Keratinocyte (primary cell): ENCODE measurements around the gene ROR2. TPM values are rescaled to one million over a fixed set of nuclear protein-coding genes. Genes with fewer than 3 reads are reported as not detected.

Experiments
- DNase-seq: peaks from one replicate; pipeline ENCODE4 v3.0.0-alpha.2; 2011; ENCODE audit warnings: low read depth, missing footprints, low spot score
- FAIRE-seq: peaks from 2 replicates; lab custom pipeline; 2011; peaks lifted over from hg19 to GRCh38; lab: Jason Lieb, UNC
- H2AFZ ChIP-seq: 2 replicates; pipeline ENCODE4 v1.6.0; 2012; ENCODE audit warnings: low read length, control low read depth, inconsistent platforms; ENCODE audit not compliant: control insufficient read depth
- H3K27ac ChIP-seq: 2 replicates; pipeline ENCODE4 v1.5.1; 2011; ENCODE audit warnings: low read length; ENCODE audit not compliant: control insufficient read depth, insufficient read depth
- H3K27me3 ChIP-seq: 3 replicates; pipeline ENCODE4 v1.6.0; 2011; ENCODE audit warnings: low read length; ENCODE audit not compliant: control insufficient read depth, insufficient read depth; ENCODE audit errors: extremely low read depth
- H3K36me3 ChIP-seq, 2 experiments: 2 replicates in 1 of 2; 3 replicates in 1 of 2; pipeline ENCODE4 v1.5.1; 2011; ENCODE audit warnings: low read length in 2 of 2, mild to moderate bottlenecking in 1 of 2; ENCODE audit not compliant: control insufficient read depth in 2 of 2, insufficient read depth in 2 of 2; ENCODE audit errors: extremely low read depth in 1 of 2
- H3K4me1 ChIP-seq: 3 replicates; pipeline ENCODE4 v1.5.1; 2011; ENCODE audit warnings: low read length; ENCODE audit not compliant: control insufficient read depth, insufficient read depth; ENCODE audit errors: extremely low read depth
- H3K4me2 ChIP-seq: 3 replicates; pipeline ENCODE4 v1.6.0; 2011; ENCODE audit warnings: low read depth, low read length; ENCODE audit not compliant: control insufficient read depth, insufficient read depth; ENCODE audit errors: extremely low read depth
- H3K4me3 ChIP-seq, 3 experiments: fragments of 200-600 bp in 1 of 3; sonication (generic) in 1 of 3; 2 replicates in 2 of 3; 3 replicates in 1 of 3; pipeline ENCODE4 v1.5.1; 2011 to 2016; ENCODE audit warnings: low read length in 3 of 3, mild to moderate bottlenecking in 3 of 3, control low read depth in 2 of 3, inconsistent platforms in 1 of 3, low read depth in 1 of 3, mixed read lengths in 1 of 3, mixed run types in 1 of 3, moderate library complexity in 1 of 3; ENCODE audit not compliant: control insufficient read depth in 2 of 3, insufficient read depth in 2 of 3; ENCODE audit errors: extremely low read depth in 1 of 3
- H3K79me2 ChIP-seq: 2 replicates; pipeline ENCODE4 v1.6.0; 2012; ENCODE audit warnings: low read length; ENCODE audit not compliant: control insufficient read depth, insufficient read depth
- H3K9ac ChIP-seq: 3 replicates; pipeline ENCODE4 v1.6.0; 2011; ENCODE audit warnings: low read length; ENCODE audit not compliant: control insufficient read depth, insufficient read depth; ENCODE audit errors: extremely low read depth
- H3K9me1 ChIP-seq: 3 replicates; pipeline ENCODE4 v1.6.0; 2011; ENCODE audit warnings: low read length; ENCODE audit not compliant: control insufficient read depth, insufficient read depth; ENCODE audit errors: extremely low read depth
- H3K9me3 ChIP-seq: 2 replicates; pipeline ENCODE4 v1.5.1; 2012; ENCODE audit warnings: low read depth, low read length; ENCODE audit not compliant: control insufficient read depth
- H4K20me1 ChIP-seq: 3 replicates; pipeline ENCODE4 v1.6.0; 2011; ENCODE audit warnings: low read length; ENCODE audit not compliant: control insufficient read depth, insufficient read depth; ENCODE audit errors: extremely low read depth
- EZH2 ChIP-seq: IDR thresholded peaks from one replicate; pipeline ENCODE4 v1.6.1; 2012; ENCODE audit warnings: inconsistent platforms, mild to moderate bottlenecking, low read length, moderate library complexity
- dilution Hi-C: fragments of 300-500 bp; cut with MboI; formaldehyde crosslinking; loops from one replicate; pipeline ENCODE4 v1.7.0; 2020; ENCODE audit warnings: low sequenced_read_pairs; ENCODE audit not compliant: extremely low pct_ligation_motif_present
- polyA plus RNA-seq, 5 experiments: library from polyadenylated mRNA; depleted of rRNA in 3 of 5; stranded (reverse) in 3 of 5; stranded (forward) in 1 of 5; unstranded in 1 of 5; fragments of >200 nt; gene quantifications; 1 replicate in 1 of 5; 2 replicates in 3 of 5; 3 replicates in 1 of 5; pipeline versions ENCODE4 v1.2.1 to v1.2.3, GENCODE V29; 2011 to 2012; ENCODE audit warnings: missing spikeins in 2 of 5, low read depth in 1 of 5, low replicate concordance in 1 of 5
- TF ChIP-seq, protein P1 (sequence below), 3 experiments: IDR thresholded peaks in 1 of 3; conservative IDR thresholded peaks in 1 of 3; optimal IDR thresholded peaks in 1 of 3; 2 replicates in 2 of 3; 3 replicates in 1 of 3; pipeline versions ENCODE3 to v1.5.1; 2011; ENCODE audit warnings: low read length in 3 of 3, mild to moderate bottlenecking in 3 of 3, moderate library complexity in 2 of 3, control low read depth in 1 of 3, inconsistent platforms in 1 of 3; ENCODE audit not compliant: insufficient read depth in 2 of 3; ENCODE audit errors: extremely low read depth in 1 of 3

Gene ROR2
- polyA plus RNA-seq, 1 donor (not counting 4 experiments of a cell fraction or from before 2014, with no cell fraction given): 0.22 TPM

DNA sequence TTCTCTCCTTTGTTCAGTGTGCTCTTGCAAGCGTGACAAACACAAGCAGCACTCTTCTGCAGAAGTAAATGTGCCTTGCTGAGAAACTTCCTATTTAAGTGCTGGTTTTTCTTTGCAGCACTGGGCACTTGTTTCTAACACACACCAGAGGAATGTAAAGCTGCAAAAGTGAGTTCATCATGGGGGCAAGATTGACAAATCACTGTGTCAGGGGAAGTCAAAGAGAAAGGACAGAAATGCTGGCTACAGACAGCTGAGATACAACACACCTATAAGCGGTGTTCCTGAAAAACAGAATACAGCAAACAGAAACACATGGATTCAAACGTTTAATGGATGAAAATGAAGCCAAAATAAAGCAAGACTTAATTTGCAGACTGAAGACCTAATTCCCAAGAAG, 19.6 kb downstream of the ROR2 start:
- Histone ChIP-seq H3K36me3 (no peaks in the 10 kb centered on the region), H2AFZ (no peak overlapping the region), H4K20me1 (no peaks in the 10 kb centered on the region), H3K27me3 (no peaks in the 10 kb centered on the region), H3K4me2 (no peak overlapping the region), H3K79me2 (no peaks in the 10 kb centered on the region), H3K9me3 (peaks cover 2% of the 10 kb centered on the region), H3K27ac (no peak overlapping the region), H3K4me3 (no peak overlapping the region), H3K9me1 (no peaks in the 10 kb centered on the region), H3K9ac (no peak overlapping the region), H3K4me1 (no peaks in the 10 kb centered on the region)
- dilution Hi-C loops: no loop called here
- TF ChIP-seq, protein P1, sequence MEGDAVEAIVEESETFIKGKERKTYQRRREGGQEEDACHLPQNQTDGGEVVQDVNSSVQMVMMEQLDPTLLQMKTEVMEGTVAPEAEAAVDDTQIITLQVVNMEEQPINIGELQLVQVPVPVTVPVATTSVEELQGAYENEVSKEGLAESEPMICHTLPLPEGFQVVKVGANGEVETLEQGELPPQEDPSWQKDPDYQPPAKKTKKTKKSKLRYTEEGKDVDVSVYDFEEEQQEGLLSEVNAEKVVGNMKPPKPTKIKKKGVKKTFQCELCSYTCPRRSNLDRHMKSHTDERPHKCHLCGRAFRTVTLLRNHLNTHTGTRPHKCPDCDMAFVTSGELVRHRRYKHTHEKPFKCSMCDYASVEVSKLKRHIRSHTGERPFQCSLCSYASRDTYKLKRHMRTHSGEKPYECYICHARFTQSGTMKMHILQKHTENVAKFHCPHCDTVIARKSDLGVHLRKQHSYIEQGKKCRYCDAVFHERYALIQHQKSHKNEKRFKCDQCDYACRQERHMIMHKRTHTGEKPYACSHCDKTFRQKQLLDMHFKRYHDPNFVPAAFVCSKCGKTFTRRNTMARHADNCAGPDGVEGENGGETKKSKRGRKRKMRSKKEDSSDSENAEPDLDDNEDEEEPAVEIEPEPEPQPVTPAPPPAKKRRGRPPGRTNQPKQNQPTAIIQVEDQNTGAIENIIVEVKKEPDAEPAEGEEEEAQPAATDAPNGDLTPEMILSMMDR (optimal IDR thresholded peaks at IDR 0.05 in 1 of 3, IDR thresholded peaks at IDR 0.05 in 1 of 3, conservative IDR thresholded peaks at IDR 0.05 in 1 of 3; ENCODE audit: extremely low read depth in 1 of 3, insufficient read depth in 2 of 3, low read length in 3 of 3): no peak
- no peak for TF ChIP-seq EZH2
- no peak for FAIRE-seq
- DNase-seq: no peak

DNA sequence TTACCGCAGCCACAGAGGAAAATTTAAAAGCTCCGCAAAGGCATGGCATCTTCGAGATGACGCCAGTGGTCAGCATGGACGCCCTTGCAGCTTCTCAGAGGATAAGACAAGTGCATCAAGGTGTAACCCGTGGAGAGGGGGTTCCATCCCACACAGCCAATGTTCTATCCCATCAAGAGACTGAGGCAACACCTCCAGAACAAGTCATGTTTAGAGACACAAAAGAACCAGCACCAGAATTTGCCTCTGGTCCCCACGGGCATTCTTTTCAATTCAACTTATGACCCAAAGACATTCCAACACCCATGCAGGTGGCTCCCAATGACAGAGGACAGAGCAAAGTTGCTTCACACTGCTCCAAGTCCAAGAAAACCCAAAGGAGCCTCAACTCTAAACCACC, 20.7 kb downstream of the ROR2 start:
- Histone ChIP-seq H3K9ac (no peak overlapping the region), H3K4me2 (no peak overlapping the region), H2AFZ (no peak overlapping the region), H3K27me3 (no peaks in the 10 kb centered on the region), H3K4me1 (no peaks in the 10 kb centered on the region), H3K9me3 (peaks cover 2% of the 10 kb centered on the region), H3K36me3 (no peaks in the 10 kb centered on the region), H3K27ac (no peak overlapping the region), H4K20me1 (no peaks in the 10 kb centered on the region), H3K4me3 (no peak overlapping the region), H3K79me2 (no peaks in the 10 kb centered on the region), H3K9me1 (no peaks in the 10 kb centered on the region)
- dilution Hi-C loops: no loop called here
- DNase-seq (no peak), FAIRE-seq (no peak)
- TF ChIP-seq EZH2: no peak
- TF ChIP-seq, protein P1 (optimal IDR thresholded peaks at IDR 0.05 in 1 of 3, IDR thresholded peaks at IDR 0.05 in 1 of 3, conservative IDR thresholded peaks at IDR 0.05 in 1 of 3; ENCODE audit: extremely low read depth in 1 of 3, insufficient read depth in 2 of 3, low read length in 3 of 3): no peak
